Esophagus squamous epithelium (tissue), 4 donors: Measurements from ENCODE around the gene SKA2. TPM values are rescaled to one million over a fixed set of nuclear protein-coding genes. Genes with fewer than 3 reads are reported as not detected.

Experiments
- small RNA-seq, 4 donors: library from RNA; depleted of rRNA; stranded (forward); fragments of <200 nt; gene quantifications; one replicate each; pipeline ENCODE3, GENCODE V24; 2016
- total RNA-seq, 4 donors: library from RNA; depleted of rRNA; stranded (reverse); fragments of >200 nt; gene quantifications; one replicate each; pipeline ENCODE4 v1.1.0, GENCODE V29; 2016

Gene SKA2
- total RNA-seq, 4 donors from 2014 or later, result 12.5 to 57.2 (median 37.6) TPM

Small RNA genes within 50 kb of the gene (small RNA-seq; reads per million reads assigned to genes)
- gene MIR301A (12.7 to 28.8 (median 18.5) reads per million in 4 donors), gene MIR454 (11.7 to 24.9 (median 20.6) reads per million in 4 donors), gene RNU2-58P (0 reads per million in 4 donors)

Other genes starting within 250 kb of the SKA2 start
- gene TRIM37, start 48.3 kb downstream of the SKA2 start, total RNA-seq, result 10 to 100 TPM in 3 of 4 donors, 1 to 10 TPM in 1; 6.6 to 19.5 (median 17.1) TPM
- 10 to 100 TPM in 2 of 4 donors, 1 to 10 TPM in 2; 5.1 to 13.4 (median 9.5) TPM for gene PRR11, start 560 bp upstream of the SKA2 start, total RNA-seq
- gene SMG8, start 54.8 kb upstream of the SKA2 start, total RNA-seq, result 10 to 100 TPM in 3 of 4 donors, 1 to 10 TPM in 1; 5.6 to 14.7 (median 12.6) TPM
- gene GDPD1, start 65.3 kb upstream of the SKA2 start, total RNA-seq, result 1 to 10 TPM in 2 of 4 donors, under 1 TPM in 1, not detected in 1; 0.59 to 2.0 (median 1.9) TPM
- gene YPEL2, start 176.5 kb upstream of the SKA2 start, total RNA-seq, result 10 to 100 TPM in 2 of 4 donors, 1 to 10 TPM in 2; 5.5 to 18.3 (median 11.2) TPM